Parathyroid adenoma (tissue), 2 donors: Measurements from ENCODE around the gene SPNS2.

Source experiments
- H2AFZ ChIP-seq: fragments of 300-600 bp; sonication (generic); one replicate; pipeline ENCODE4 v1.7.0; 2017; ENCODE audit warnings: antibody characterized with exemption, mild to moderate bottlenecking
- H3K27ac ChIP-seq: fragments of 300-600 bp; sonication (generic); one replicate; pipeline ENCODE4 v1.7.0; 2017
- H3K27me3 ChIP-seq: fragments of 300-600 bp; sonication (generic); one replicate; pipeline ENCODE4 v1.7.0; 2017; ENCODE audit warnings: low read length; ENCODE audit not compliant: control insufficient read depth, insufficient read depth
- H3K36me3 ChIP-seq: fragments of 300-600 bp; sonication (generic); one replicate; pipeline ENCODE4 v1.7.0; 2017; ENCODE audit warnings: low read length; ENCODE audit not compliant: control insufficient read depth, insufficient read depth
- H3K4me1 ChIP-seq: fragments of 300-600 bp; sonication (generic); one replicate; pipeline ENCODE4 v1.7.0; 2017; ENCODE audit warnings: control low read depth
- H3K4me2 ChIP-seq: fragments of 300-600 bp; sonication (generic); one replicate; pipeline ENCODE4 v1.7.0; 2017; ENCODE audit warnings: low read length
- H3K4me3 ChIP-seq: fragments of 300-600 bp; sonication (generic); one replicate; pipeline ENCODE4 v1.7.0; 2017; ENCODE audit warnings: low read depth, low read length
- H3K79me2 ChIP-seq: fragments of 300-600 bp; sonication (generic); one replicate; pipeline ENCODE4 v1.7.0; 2017; ENCODE audit warnings: control low read depth
- H3K9ac ChIP-seq: fragments of 300-600 bp; sonication (generic); one replicate; pipeline ENCODE4 v1.7.0; 2017; ENCODE audit warnings: mild to moderate bottlenecking
- H3K9me3 ChIP-seq: fragments of 300-600 bp; sonication (generic); one replicate; pipeline ENCODE4 v1.7.0; 2017; ENCODE audit warnings: low read length; ENCODE audit not compliant: control insufficient read depth
- CTCF ChIP-seq: fragments of 300-600 bp; sonication (generic); IDR thresholded peaks from one replicate; pipeline ENCODE4 v1.7.0; 2017; ENCODE audit warnings: antibody characterized with exemption, mild to moderate bottlenecking
- donor health status: primary hyperparathyroidism.

The SPNS2 gene

GRCh38 chr17:4539025-4539424 is 40.3 kb downstream of the SPNS2 start:
- Histone ChIP-seq H3K9ac (no peak overlapping the region), H3K4me2 (no peak overlapping the region), H3K4me1 (peaks cover 8% of the 10 kb centered on the region), H3K27me3 (no peaks in the 10 kb centered on the region), H2AFZ (no peak overlapping the region), H3K9me3 (no peaks in the 10 kb centered on the region), H3K4me3 (no peak overlapping the region), H3K27ac (no peak overlapping the region), H3K79me2 (no peaks in the 10 kb centered on the region), H3K36me3 (no peaks in the 10 kb centered on the region)
- no peak for TF ChIP-seq CTCF

- Histone ChIP-seq H3K27ac (no peak overlapping the region), H3K79me2 (no peaks in the 10 kb centered on the region), H3K4me1 (peaks cover 8% of the 10 kb centered on the region), H3K4me2 (no peak overlapping the region), H3K9ac (no peak overlapping the region), H3K9me3 (no peaks in the 10 kb centered on the region), H3K27me3 (no peaks in the 10 kb centered on the region), H3K4me3 (no peak overlapping the region), H2AFZ (no peak overlapping the region), H3K36me3 (no peaks in the 10 kb centered on the region)
- no peak for TF ChIP-seq CTCF
These were observed 41.0 kb downstream of the SPNS2 start for GRCh38 chr17:4539576-4540223.

GRCh38 chr17:4540224-4540651 is 41.6 kb downstream of the SPNS2 start:
- Histone ChIP-seq H3K4me3 (no peak overlapping the region), H3K36me3 (no peaks in the 10 kb centered on the region), H3K27ac (no peak overlapping the region), H3K79me2 (no peaks in the 10 kb centered on the region), H3K4me2 (no peak overlapping the region), H3K4me1 (peaks cover 8% of the 10 kb centered on the region), H3K9ac (no peak overlapping the region), H3K27me3 (no peaks in the 10 kb centered on the region), H3K9me3 (no peaks in the 10 kb centered on the region), H2AFZ (no peak overlapping the region)
- no peak for TF ChIP-seq CTCF

- H3K4me3 ChIP-seq: no peak overlapping the region
- no peaks in the 10 kb centered on the region for H3K9me3 ChIP-seq
- no peaks in the 10 kb centered on the region for H3K36me3 ChIP-seq
- no peaks in the 10 kb centered on the region for H3K27me3 ChIP-seq
- TF ChIP-seq CTCF: no peak
- H3K4me1 ChIP-seq: peaks cover 8% of the 10 kb centered on the region
- no peak overlapping the region for H3K9ac ChIP-seq
- no peak overlapping the region for H2AFZ ChIP-seq
- H3K27ac ChIP-seq: no peak overlapping the region
- no peak overlapping the region for H3K4me2 ChIP-seq
- H3K79me2 ChIP-seq: no peaks in the 10 kb centered on the region
These were observed 42.1 kb downstream of the SPNS2 start for GRCh38 chr17:4540687-4541327.
